D721Med (cell line): ENCODE results near the gene MGAT5.

Experiments used
- DNase-seq: peaks from one replicate; pipeline ENCODE4 v3.0.0; 2011; ENCODE audit warnings: low spot score; ENCODE audit not compliant: insufficient read length
- FAIRE-seq: peaks from 2 replicates; lab custom pipeline; 2011; peaks lifted over from hg19 to GRCh38; lab: Jason Lieb, UNC
- CTCF ChIP-seq: IDR thresholded peaks from 2 replicates; pipeline ENCODE4 v1.5.1; 2012; ENCODE audit warnings: mild to moderate bottlenecking, control low read depth; ENCODE audit not compliant: insufficient read depth; ENCODE audit errors: missing control alignments

The MGAT5 gene

DNA sequence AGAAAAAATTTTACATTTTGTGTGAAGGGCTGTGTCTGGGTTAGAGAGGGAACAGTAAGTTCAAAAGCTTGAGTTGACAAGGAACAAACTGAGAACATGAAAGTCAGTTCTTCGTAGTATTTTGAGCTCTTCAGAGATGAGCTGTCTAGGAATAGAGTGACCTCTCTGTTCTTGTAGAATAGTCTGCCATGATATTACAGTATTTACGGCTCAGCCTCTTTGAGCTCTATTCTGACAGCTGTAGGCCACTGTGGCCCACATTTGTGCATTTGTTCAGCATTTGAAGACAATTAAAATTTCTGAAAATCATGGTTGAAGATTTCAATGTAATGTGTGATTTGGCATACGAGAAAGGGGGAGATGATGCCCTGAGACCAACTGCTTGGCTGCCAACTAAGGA is 172.8 kb downstream of the MGAT5 start:
- no peak for TF ChIP-seq CTCF
- FAIRE-seq (no peak), DNase-seq (no peak)

GRCh38 chr2:134429886-134430285 is 176.0 kb downstream of the MGAT5 start:
- FAIRE-seq (no peak), DNase-seq (no peak)
- TF ChIP-seq CTCF, result no peak

DNA sequence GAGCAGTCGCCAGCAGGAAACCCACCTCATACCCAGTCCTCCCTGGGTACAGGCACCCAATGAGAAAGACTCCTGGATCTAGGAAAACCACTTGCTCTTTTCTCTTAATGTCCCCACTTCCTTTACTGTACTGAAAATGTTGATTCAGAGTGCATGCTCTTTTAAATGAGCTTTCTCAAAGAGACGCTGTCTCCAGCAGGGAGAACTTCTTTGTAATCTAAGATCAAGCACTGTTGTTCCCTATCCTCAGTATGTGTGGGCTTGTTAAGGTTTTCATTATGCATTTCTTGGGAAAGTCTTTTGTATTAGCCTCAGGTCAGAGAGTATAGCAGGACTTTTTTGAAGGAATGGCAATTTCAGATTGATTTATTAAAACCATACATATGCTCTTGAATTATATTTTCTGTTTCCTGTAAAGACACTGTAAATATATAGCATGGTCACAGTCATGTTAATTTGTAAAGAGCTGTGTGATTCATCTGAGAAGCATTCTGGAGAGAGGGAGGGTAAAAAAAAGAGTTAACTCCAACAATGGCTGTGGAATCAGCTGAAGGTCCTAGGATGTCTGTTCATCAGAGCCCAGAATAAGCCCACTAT is 178.1 kb downstream of the MGAT5 start:
- TF ChIP-seq CTCF, result no peak
- DNase-seq, result no peak
- no peak for FAIRE-seq

GRCh38 chr2:134432435-134432883 is 178.6 kb downstream of the MGAT5 start:
- no peak for TF ChIP-seq CTCF
- no peak for DNase-seq
- FAIRE-seq, result no peak

DNA sequence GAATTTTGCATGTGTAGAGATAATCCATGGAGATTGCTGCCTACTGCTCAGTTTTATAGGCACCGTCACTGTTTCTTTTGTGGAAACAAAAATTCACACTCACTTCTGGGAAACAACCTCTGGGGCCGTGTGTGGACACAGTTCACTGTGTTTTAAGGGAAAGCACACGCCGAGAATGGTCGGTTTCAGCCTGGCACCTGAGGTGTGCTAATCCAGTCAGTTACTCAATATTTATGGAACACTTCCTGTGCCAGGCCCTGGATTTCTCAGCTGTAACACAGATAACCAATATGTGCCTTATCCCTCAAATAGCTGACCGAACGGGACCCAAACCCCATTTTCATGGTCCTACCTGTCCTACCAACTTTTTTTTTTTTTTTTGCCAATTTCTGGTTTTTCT is 179.6 kb downstream of the MGAT5 start:
- TF ChIP-seq CTCF, result no peak
- no peak for FAIRE-seq

DNA sequence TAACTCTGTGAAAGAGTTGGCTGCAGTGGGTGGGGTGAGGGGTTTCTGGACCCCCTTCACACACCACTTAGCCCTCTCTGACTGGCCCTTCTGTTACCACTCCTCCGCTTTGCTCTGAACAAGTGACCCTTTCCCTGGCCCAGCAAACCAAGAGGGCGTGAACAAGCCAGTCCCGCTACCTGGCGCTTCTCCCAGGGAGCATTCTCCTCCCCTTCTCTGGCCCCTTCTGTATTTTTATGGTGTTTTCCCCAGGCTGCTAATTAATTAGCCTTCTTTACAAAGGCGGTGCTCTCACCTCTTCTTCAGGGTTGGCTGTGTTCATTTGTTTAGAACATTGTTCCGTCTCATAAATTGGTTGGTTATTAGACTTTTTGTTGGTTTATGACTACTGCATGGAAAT is 180.1 kb downstream of the MGAT5 start:
- no peak for DNase-seq
- no peak for TF ChIP-seq CTCF
- FAIRE-seq, result no peak

More for the DNA sequence above, 179.6 kb downstream of the MGAT5 start:
- no peak for DNase-seq

DNA sequence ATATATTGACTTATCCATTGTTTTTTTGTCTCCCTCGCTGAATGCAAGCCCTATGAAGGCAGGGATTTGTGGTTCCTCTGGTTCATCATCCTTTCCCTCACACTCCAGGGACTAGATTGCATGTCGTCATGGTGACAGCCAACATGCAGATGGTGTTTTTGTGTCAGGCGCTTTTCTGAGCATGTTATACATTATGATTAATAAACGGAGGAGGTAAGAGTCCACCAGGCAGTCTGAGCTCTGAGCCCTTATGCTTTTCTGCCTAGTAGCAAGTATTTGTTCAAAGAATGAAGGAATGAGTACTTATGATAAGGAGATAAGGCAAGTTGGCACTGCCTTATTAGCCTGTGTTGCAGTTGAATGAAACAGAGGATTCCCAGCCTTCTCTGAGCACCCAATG is 181.6 kb downstream of the MGAT5 start:
- DNase-seq (no peak), FAIRE-seq (no peak)
- no peak for TF ChIP-seq CTCF
